ENCODE results near the gene RNF8. TPM values are rescaled to one million over a fixed set of nuclear protein-coding genes. Genes with fewer than 3 reads are reported as not detected.
A peak's percentile ranks its signal among the peaks of the same experiment; 100 is the strongest.

RNF8 gene
- total and polyA plus RNA-seq, 9 of the 15 experiments (the other 6 are each of a cell fraction or from before 2014, with no cell fraction given): 10.6 to 47.0 (median 37.5) TPM

DNA sequence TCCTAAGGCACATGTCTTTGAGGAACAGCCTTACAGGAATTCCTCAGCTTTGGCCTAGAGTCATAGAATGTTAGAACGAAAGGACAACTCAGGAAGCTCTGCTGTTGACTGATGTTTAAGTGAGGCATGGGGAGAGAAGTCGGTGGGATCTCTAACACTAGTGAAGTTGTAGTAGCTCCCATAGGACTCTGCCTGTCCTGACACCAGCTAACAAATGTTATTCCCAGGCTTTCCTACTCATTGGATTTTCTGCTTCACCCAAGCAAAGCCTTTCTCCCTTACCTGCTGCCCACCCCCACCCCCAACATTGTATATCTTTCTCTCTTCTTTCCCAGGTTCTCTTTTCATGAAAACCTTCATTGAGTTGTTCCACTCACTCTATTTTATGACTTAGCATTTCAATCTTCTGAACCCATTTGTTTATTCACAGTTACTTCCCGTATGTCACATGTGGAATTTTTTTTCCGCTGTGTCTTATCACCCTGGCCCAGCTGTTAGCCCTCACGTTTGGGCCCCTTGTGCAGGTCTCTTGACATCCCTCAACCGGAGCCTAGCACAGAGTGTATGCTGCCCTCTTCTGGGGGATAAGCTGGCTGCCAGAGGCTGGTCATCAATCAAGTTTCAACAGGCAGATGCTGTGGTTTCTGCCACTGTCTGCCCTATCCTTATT, 39.2 kb upstream of the RNF8 start (continued):
- no peak for TF ChIP-seq PCBP2 (IDR thresholded peaks at IDR 0.05; ENCODE audit: low read depth, low read length, poor library complexity, severe bottlenecking)
- peak; percentile 80; the same call in 1 of the 2 replicates for TF ChIP-seq ZNF263 (CRISPR knock-in tag; IDR thresholded peaks at IDR 0.05; ENCODE audit: borderline replicate concordance)
- no peak for TF ChIP-seq HNRNPK (IDR thresholded peaks at IDR 0.05; ENCODE audit: low read depth, low read length, poor library complexity, severe bottlenecking)
- no peak for TF ChIP-seq ETS2 (tag; IDR thresholded peaks at IDR 0.05; ENCODE audit: borderline replicate concordance, poor library complexity, severe bottlenecking)
- TF ChIP-seq SMARCA4 (IDR thresholded peaks at IDR 0.05): peak; percentile 99
- no peak for TF ChIP-seq POLR2G (IDR thresholded peaks at IDR 0.05; ENCODE audit: low read depth, low read length)
- TF ChIP-seq, protein P1, sequence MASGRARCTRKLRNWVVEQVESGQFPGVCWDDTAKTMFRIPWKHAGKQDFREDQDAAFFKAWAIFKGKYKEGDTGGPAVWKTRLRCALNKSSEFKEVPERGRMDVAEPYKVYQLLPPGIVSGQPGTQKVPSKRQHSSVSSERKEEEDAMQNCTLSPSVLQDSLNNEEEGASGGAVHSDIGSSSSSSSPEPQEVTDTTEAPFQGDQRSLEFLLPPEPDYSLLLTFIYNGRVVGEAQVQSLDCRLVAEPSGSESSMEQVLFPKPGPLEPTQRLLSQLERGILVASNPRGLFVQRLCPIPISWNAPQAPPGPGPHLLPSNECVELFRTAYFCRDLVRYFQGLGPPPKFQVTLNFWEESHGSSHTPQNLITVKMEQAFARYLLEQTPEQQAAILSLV (tag; IDR thresholded peaks at IDR 0.05): no peak
- 0 out of 4 replicates have a peak, but pooled peaks of 1 of the 2 experiments have one; percentile 19 for TF ChIP-seq CSDE1 (IDR thresholded peaks at IDR 0.05)
- no peak for TF ChIP-seq ZNF830 (CRISPR knock-in tag; IDR thresholded peaks at IDR 0.05)
- TF ChIP-seq GTF2A2 (tag; IDR thresholded peaks at IDR 0.05): peak; percentile 56; the same call in 1 of the 2 replicates
- TF ChIP-seq, protein P2, sequence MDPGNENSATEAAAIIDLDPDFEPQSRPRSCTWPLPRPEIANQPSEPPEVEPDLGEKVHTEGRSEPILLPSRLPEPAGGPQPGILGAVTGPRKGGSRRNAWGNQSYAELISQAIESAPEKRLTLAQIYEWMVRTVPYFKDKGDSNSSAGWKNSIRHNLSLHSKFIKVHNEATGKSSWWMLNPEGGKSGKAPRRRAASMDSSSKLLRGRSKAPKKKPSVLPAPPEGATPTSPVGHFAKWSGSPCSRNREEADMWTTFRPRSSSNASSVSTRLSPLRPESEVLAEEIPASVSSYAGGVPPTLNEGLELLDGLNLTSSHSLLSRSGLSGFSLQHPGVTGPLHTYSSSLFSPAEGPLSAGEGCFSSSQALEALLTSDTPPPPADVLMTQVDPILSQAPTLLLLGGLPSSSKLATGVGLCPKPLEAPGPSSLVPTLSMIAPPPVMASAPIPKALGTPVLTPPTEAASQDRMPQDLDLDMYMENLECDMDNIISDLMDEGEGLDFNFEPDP (CRISPR knock-in tag; IDR thresholded peaks at IDR 0.05): no peak
- peak; percentile 85 for TF ChIP-seq SMAD1 (IDR thresholded peaks at IDR 0.05; ENCODE audit: low read depth, low read length, partially characterized antibody)
- no peak for TF ChIP-seq ZNF57 (CRISPR knock-in tag; IDR thresholded peaks at IDR 0.05)
- TF ChIP-seq, protein P3, sequence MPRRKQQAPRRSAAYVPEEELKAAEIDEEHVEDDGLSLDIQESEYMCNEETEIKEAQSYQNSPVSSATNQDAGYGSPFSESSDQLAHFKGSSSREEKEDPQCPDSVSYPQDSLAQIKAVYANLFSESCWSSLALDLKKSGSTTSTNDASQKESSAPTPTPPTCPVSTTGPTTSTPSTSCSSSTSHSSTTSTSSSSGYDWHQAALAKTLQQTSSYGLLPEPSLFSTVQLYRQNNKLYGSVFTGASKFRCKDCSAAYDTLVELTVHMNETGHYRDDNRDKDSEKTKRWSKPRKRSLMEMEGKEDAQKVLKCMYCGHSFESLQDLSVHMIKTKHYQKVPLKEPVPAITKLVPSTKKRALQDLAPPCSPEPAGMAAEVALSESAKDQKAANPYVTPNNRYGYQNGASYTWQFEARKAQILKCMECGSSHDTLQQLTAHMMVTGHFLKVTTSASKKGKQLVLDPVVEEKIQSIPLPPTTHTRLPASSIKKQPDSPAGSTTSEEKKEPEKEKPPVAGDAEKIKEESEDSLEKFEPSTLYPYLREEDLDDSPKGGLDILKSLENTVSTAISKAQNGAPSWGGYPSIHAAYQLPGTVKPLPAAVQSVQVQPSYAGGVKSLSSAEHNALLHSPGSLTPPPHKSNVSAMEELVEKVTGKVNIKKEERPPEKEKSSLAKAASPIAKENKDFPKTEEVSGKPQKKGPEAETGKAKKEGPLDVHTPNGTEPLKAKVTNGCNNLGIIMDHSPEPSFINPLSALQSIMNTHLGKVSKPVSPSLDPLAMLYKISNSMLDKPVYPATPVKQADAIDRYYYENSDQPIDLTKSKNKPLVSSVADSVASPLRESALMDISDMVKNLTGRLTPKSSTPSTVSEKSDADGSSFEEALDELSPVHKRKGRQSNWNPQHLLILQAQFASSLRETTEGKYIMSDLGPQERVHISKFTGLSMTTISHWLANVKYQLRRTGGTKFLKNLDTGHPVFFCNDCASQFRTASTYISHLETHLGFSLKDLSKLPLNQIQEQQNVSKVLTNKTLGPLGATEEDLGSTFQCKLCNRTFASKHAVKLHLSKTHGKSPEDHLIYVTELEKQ (CRISPR knock-in tag; IDR thresholded peaks at IDR 0.05): peak; percentile 61; the same call in 1 of the 2 replicates
- TF ChIP-seq ZNF79 (CRISPR knock-in tag; IDR thresholded peaks at IDR 0.05; ENCODE audit: low read depth): no peak
- TF ChIP-seq, protein P4, sequence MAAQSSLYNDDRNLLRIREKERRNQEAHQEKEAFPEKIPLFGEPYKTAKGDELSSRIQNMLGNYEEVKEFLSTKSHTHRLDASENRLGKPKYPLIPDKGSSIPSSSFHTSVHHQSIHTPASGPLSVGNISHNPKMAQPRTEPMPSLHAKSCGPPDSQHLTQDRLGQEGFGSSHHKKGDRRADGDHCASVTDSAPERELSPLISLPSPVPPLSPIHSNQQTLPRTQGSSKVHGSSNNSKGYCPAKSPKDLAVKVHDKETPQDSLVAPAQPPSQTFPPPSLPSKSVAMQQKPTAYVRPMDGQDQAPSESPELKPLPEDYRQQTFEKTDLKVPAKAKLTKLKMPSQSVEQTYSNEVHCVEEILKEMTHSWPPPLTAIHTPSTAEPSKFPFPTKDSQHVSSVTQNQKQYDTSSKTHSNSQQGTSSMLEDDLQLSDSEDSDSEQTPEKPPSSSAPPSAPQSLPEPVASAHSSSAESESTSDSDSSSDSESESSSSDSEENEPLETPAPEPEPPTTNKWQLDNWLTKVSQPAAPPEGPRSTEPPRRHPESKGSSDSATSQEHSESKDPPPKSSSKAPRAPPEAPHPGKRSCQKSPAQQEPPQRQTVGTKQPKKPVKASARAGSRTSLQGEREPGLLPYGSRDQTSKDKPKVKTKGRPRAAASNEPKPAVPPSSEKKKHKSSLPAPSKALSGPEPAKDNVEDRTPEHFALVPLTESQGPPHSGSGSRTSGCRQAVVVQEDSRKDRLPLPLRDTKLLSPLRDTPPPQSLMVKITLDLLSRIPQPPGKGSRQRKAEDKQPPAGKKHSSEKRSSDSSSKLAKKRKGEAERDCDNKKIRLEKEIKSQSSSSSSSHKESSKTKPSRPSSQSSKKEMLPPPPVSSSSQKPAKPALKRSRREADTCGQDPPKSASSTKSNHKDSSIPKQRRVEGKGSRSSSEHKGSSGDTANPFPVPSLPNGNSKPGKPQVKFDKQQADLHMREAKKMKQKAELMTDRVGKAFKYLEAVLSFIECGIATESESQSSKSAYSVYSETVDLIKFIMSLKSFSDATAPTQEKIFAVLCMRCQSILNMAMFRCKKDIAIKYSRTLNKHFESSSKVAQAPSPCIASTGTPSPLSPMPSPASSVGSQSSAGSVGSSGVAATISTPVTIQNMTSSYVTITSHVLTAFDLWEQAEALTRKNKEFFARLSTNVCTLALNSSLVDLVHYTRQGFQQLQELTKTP (IDR thresholded peaks at IDR 0.05; ENCODE audit: low read depth in 1 of 2, partially characterized antibody in 2 of 2): peak; percentile 67 to 96
- no peak for TF ChIP-seq ZNF174 (CRISPR knock-in tag; IDR thresholded peaks at IDR 0.05)
